NK-92 treated with Interleukin-12 subunit alpha and Interleukin-12 subunit beta, amount 100 ng/mL, for 24 hours (cell line): ENCODE data around the gene PCK1.

Experiments
- DNase-seq: peaks from one replicate; lab custom pipeline; 2025; lab: John Stamatoyannopoulos, UW

Gene PCK1

DNA sequence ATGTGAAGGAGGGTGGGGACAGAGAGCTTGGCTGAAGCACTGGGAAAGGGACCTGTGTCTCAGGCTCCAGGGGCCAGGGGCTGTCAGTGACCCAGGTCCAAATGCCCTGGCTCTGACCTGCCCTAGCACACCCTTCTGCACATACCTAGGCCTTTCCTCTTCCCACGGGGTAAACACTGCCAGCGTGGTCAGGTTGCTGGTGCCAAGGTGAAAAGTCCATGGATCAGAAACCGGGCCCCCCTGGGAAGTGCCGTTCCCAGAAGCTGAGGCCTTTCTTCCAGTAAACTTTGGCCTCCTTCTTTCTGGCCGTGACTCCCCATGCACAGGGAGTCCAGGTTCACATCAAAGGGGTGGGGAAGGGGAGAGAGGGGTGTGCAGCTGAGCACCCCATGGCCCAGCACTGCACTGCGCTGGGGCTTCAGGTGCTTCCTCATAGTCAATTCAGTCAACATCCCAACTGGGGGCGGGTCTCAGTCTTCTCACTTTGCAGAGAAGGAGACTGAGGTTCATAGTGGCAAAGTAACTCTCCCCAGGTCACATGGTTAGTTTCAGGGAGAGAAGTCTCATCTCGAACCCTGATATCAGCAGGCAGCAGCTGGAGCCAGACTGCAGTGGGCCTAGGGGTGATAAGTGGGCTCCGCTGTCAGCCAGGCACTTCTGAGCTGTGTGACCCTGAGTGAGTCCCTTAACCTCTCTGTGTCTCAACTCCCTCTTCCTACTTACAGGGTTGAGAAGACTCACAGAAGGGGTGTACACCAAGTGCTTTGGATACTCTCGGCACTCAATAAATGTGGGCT lies 17.0 kb downstream of the PCK1 start:
- no peak for DNase-seq

DNA sequence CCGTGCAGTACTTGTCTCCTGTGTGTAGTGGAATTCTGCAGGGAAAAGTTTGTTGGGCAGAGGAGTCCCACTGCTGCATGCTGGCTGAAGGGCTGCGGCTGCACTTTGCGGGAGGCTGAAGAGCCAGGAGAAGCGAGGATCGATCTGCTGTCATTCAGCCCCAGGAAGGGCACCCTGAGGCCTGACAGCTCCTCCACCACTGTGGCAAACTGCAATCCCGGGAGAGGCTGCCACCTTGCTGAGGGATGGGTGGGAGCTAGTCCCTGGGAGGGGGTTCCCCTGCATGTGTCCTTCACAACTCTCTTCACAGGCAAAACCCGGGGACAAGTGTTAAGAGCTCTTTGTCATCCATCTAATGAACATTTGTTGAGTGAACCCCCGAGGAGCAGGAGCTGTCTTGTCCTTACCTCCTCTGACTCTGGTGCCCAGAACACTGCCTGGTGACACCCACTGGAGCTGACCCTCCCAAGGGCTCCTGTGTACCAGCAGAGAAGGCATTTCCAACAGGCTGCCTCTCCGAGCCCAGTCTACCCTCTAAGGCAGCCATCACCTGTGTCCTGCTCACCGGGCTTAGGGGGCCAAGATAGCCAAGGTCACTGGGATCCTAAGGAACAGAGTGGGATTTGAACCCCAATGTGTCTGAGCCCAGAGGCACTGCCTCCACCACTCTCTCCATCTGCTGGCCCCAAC lies 17.7 kb downstream of the PCK1 start:
- DNase-seq, result no peak

DNA sequence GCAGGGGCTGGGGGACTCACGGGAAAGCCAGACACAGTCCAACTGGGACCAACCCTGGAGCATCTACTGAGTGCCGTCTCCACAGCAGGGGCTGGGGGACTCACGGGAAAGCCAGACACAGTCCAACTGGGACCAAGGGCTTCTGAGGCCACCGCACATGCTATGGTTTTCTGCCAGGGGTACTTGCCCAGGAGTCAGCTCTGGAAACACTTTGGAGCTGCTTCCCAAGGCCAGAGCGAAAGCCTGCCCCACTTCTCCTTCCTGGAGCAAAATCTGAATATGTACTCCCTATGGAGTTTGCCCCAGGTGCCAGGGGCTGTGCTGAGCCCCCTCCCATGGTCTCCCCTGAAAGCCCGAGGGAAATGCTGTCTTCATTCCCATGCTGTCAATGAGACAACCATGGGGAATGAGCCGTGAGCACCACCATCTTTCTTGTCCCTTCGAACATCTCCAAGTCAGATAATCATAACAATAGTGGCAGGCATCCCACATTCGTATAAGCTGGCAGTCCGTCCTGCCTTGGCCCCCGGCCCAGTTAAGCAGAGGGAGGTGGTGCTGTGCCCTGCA lies 18.5 kb downstream of the PCK1 start:
- no peak for DNase-seq

DNA sequence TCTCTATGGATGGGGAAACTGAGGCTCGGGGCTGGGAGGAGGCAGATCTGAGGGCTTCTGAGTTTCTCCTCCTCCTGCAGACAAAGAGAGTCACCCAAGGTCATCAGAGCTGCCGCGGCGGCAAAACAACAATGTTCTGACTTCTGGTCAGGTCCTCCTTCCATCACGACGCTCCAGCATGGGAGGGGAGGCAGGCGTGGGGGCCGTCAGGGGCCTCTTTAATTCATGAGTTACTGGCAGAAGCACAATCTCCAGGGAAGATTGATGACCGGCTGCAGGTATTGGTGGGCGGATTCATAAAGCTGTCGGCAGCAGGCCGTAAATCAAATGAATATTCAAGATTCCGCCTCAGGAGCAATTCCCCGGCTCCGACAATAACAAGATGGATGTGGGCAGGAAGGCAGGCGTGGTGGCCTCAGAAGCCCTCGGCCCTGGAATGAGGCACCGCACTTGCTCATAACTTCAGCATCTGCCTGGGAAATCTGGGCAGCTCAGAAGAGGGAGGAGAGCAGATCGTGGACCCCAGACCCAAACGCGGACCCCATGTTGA lies 19.1 kb downstream of the PCK1 start:
- DNase-seq, result no peak

DNA sequence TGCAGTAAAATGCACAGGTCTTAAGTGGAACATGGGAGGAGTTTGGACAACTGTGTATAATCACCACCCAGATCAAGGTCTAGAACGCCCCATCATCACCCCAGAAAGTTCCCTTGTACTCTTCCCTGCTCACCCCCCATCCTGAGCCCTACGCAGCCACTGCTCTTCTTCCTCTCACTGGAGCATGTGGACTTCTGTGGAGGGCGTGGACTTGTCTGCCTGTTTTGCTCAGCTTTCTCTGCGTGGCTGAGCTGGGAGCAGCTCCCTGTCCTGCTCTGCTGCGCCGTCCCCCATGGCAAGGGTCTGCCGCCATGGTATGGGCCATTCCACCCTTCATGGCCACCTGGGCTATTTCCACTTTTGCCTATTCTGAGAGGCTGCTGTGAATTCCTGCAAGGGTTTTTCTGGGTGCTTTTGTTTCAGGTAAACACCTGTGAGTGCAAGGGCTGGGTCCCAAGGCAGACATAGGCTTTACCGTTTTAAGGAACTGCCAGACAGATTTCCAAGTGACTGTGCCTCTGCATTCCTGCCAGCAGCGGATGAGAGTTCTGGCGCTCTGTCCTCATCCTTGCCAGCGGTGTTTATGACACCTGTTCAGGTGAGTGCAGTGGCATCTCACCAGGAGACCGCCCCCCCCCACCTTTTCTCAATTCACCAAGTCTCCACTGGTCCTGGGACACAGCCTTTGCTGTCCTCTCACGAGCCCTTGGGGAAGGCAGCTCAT lies 19.7 kb downstream of the PCK1 start:
- DNase-seq, result no peak

- no peak for DNase-seq
Observed at GRCh38 chr20:57581202-57582028, 20.5 kb downstream of the PCK1 start.

DNA sequence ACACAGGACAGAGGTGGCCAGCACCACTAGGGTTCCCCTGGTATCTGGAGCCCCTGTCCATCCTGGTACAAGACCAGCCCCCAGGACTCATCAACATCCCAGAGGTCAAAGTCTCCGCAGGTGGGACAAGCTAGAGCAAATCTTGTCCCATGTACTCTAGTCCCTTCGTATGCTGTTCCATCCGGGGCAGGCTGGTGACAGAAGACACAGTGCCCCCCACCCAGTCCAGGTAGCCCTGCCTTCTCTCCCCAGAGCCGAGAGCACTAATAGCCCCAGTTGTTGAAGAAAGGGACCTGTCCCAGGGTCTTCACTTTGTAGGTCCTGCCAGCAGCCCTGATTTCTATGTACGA lies 21.1 kb downstream of the PCK1 start:
- DNase-seq, result no peak

GRCh38 chr20:57582432-57583288 lies 21.8 kb downstream of the PCK1 start:
- DNase-seq, result no peak

DNA sequence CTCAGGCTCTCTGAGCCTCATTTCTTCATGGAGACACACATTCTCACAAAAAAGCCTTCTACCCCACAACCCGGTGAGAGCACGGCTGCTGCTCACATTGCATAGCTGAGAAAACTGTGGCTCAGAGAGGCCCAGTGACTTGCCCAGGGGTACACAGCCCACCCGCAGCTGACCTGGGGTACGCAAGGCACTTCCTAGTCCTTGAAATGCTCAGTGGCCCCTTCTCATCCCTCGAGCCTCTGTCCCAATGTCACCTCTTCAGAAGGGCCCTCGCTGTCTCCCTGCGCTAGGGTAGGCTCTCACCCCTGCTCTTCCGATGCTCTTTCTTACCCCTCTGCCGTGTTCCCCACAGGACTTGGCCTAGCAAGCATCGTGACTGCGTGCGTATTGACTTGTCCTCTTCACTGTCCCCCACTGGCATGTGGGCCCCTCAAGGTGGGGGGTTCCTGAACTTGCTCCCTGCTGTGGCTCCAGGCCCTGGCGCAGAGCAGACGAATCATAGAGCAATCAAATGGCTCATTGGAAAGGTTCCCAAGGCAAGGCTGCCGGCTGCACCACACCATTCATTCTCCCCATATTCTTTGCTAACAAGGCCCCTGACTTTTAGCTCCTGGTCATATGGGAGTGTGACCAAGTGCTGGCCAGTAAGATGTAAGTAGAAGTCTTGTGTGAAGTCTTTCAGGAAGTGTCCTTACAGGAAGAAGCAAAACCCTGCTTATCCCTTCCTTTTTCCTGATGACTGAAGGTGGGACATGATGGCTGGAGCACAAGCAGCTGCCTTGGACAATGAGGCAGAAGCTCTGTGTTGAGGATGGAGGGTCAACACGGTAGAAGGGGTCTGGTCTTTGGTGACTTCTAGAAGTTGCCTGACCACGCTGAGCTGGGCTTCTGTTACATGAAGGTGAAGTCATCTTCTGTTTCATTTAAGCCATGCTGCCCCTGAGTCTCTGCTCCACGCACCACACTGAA lies 22.7 kb downstream of the PCK1 start:
- no peak for DNase-seq

DNA sequence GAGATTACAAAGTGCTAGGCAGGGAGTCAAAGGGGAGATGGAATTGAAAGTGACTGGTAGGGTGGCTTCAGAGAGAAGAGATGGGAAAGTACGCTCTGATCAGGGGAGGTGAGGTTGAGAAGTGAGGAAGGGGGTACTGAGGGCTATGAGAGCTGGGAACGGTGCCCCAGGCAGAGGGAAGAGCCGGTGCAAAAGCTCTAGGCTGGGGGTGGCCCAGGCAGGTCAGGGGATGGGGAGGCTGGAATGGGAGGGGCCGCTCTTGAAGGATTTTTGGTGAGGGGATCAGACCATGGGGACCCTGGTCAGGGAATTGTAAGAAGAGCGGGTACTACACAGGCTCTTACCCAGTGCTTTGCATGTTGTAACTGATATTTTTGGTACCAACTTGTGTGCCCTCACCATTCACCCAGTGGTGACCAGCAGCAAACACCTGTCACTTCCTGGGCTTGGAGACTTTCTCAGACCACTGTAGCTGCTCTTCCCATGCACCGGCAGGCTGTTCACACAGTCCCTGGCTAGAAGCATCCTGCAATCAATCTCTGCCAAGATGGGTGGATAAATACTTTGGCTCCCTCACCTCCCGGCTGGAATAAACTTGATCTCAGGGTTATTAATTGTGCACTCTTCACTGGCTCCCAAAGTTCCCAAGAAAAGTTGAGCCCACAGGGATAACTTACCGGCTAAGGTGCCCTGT lies 24.0 kb downstream of the PCK1 start:
- DNase-seq, result no peak

GRCh38 chr20:57585466-57586213 lies 24.7 kb downstream of the PCK1 start:
- no peak for DNase-seq

GRCh38 chr20:57586370-57586793 lies 25.5 kb downstream of the PCK1 start:
- DNase-seq, result no peak

DNA sequence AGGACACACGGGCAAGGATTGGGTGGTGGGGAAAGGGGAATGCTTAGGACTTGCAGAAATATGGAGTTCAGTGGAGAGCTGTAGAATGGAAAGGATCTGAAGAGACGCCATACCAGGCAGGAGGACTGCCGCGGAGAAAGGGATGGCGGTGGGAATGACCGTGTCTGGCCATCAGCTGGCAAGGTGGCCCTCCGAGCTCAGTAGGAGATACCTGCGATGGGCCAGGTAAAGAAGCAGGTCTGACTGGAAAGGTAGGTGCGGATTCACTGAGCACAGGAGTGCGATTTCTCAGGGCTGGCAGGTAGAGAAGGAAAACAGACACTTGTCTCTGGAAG lies 26.0 kb downstream of the PCK1 start:
- DNase-seq, result no peak

GRCh38 chr20:57587278-57587988 lies 26.5 kb downstream of the PCK1 start:
- DNase-seq, result no peak

DNA sequence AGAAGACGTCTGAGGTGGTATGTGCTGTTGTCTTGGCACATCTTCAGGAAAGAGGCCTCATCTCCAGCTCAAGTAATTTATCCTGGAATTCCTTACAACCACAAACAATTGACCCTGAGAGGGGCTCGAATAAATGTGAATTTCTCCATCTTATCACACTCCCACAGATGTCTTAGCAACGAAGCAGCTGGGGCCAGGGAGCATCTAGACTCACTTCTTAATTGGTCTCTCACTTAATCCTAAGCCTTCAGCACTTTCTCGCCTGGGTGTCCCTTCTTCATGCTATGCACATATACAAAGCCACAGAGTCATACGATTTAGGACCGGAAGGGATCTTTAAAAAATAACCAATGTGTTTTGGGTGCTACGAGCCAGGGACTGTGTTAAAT lies 27.1 kb downstream of the PCK1 start:
- no peak for DNase-seq

DNA sequence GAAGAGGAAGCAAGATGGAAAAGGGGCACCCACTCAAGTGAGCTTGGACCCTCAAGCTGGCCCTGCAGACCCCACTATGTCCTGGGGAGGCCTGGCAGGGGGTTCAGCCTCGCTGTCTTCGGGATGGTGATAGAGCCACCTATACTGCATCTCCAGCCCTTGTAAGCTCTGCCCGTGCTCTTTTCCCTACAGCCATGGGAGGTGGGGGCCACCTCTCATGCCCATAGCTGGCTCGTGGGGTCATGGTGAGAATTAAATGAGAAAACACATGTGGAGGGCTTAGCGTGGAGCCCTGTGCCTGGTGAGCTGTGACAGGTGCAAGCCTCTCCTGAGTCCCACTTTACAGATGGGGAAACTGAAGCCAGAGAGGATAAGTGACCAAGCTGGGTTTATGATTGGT lies 27.7 kb downstream of the PCK1 start:
- no peak for DNase-seq

- DNase-seq, result no peak
Observed at GRCh38 chr20:57589123-57589727, 28.3 kb downstream of the PCK1 start.
